ENCODE measurements around the gene DUSP16.

Gene DUSP16

GRCh38 chr12:12561371-12562015, 1.2 kb downstream of the DUSP16 start:
- TF ChIP-seq CTCF (IDR thresholded peaks at IDR 0.05; ENCODE audit: low read depth, low read length, missing control alignments): no peak
- Histone ChIP-seq H3K27ac (peak overlapping the region; percentile 92), H3K27me3 (replicated peaks) (no peaks in the 10 kb centered on the region), H3K36me3 (replicated peaks) (no peaks in the 10 kb centered on the region), H3K4me3 (ENCODE audit: low read depth, low read length) (peak overlapping the region; percentile 81)
- in situ Hi-C loops (cut with HindIII; ENCODE audit: low pct_ligation_motif_present, low sequenced_read_pairs): no loop called here
- peak; percentile 29 for DNase-seq

- TF ChIP-seq CTCF (IDR thresholded peaks at IDR 0.05; ENCODE audit: low read depth, low read length, missing control alignments): no peak
- in situ Hi-C loops (cut with HindIII; ENCODE audit: low pct_ligation_motif_present, low sequenced_read_pairs): no loop called here
- Histone ChIP-seq H3K4me3 (ENCODE audit: low read depth, low read length) (peak overlapping the region; percentile 81), H3K27ac (peak overlapping the region; percentile 92), H3K27me3 (replicated peaks) (no peaks in the 10 kb centered on the region), H3K36me3 (replicated peaks) (no peaks in the 10 kb centered on the region)
- DNase-seq: peak; percentile 30
Measured at GRCh38 chr12:12560587-12561370, 1.9 kb downstream of the DUSP16 start.

- in situ Hi-C loops (cut with HindIII; ENCODE audit: low pct_ligation_motif_present, low sequenced_read_pairs): no loop called here
- Histone ChIP-seq H3K36me3 (replicated peaks) (no peaks in the 10 kb centered on the region), H3K27ac (no peak overlapping the region), H3K4me3 (ENCODE audit: low read depth, low read length) (no peak overlapping the region), H3K27me3 (replicated peaks) (no peaks in the 10 kb centered on the region)
- no peak for DNase-seq
- no peak for TF ChIP-seq CTCF (IDR thresholded peaks at IDR 0.05; ENCODE audit: low read depth, low read length, missing control alignments)
Measured at GRCh38 chr12:12559719-12560296, 2.9 kb downstream of the DUSP16 start.

- no peaks in the 10 kb centered on the region for H3K27me3 ChIP-seq (replicated peaks)
- H3K36me3 ChIP-seq (replicated peaks): no peaks in the 10 kb centered on the region
- no peak overlapping the region for H3K4me3 ChIP-seq (ENCODE audit: low read depth, low read length)
- no peak for TF ChIP-seq CTCF (IDR thresholded peaks at IDR 0.05; ENCODE audit: low read depth, low read length, missing control alignments)
- no peak for DNase-seq
- in situ Hi-C loops (cut with HindIII; ENCODE audit: low pct_ligation_motif_present, low sequenced_read_pairs): no loop called here
- H3K27ac ChIP-seq: no peak overlapping the region
Measured at GRCh38 chr12:12558291-12558690, 4.4 kb downstream of the DUSP16 start.

GRCh38 chr12:12557733-12558132, 4.9 kb downstream of the DUSP16 start:
- in situ Hi-C loops (cut with HindIII; ENCODE audit: low pct_ligation_motif_present, low sequenced_read_pairs): no loop called here
- no peaks in the 10 kb centered on the region for H3K27me3 ChIP-seq (replicated peaks)
- no peak overlapping the region for H3K27ac ChIP-seq
- H3K4me3 ChIP-seq (ENCODE audit: low read depth, low read length): no peak overlapping the region
- no peak for DNase-seq
- no peaks in the 10 kb centered on the region for H3K36me3 ChIP-seq (replicated peaks)
- TF ChIP-seq CTCF (IDR thresholded peaks at IDR 0.05; ENCODE audit: low read depth, low read length, missing control alignments): no peak
